Activated CD8-positive, alpha-beta memory T cell treated with anti-CD3 and anti-CD28 coated beads for 24 hours (primary cell): ENCODE results near the gene GNB1.
A peak's percentile ranks its signal among the peaks of the same experiment; 100 is the strongest.
"Not testable (repeated sequence)": the region's sequence is repeated elsewhere in the genome, so short reads cannot be mapped to it uniquely, and the experiment has no call there.

Experiments used
- DNase-seq: peaks from one replicate; pipeline ENCODE4 v3.0.0-alpha.2; 2020

The GNB1 gene

DNA sequence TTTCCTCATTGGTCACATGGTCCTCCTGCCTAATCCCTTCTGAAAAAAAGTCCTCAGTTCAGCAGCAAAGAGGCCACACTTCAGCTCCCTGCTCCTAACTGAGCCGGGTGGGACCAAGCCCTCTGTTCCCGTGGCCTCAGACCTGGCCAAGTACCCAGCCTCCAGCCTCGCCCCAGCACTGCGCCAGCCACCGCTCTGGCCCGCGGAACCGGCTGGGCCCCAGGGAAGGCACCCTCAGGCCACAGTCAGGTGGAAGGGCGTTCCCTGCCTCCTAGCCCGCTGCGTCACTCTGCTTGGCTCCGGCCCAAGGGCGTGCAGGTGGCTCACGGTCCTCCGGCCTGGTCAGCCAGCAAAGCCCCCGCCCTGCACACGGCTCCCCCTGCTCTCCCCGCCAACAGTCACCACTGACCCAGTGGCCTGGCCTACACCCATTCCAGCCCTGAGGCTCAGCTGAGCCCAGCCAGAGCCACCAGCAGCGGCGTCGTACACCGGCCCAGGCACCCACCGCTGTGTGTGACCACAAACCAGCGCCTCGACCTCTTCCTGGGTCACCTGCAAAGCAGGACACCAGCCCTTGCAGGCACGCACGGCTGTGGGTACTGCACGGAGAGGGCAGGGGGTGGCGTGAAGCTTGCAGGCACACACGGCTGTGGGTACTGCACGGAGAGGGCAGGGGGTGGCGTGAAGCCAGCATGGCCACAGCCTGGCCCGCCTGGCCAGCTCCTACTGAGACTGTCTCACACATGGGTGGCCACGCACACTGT, 132.0 kb downstream of the GNB1 start:
- no peak for DNase-seq

- no peak for DNase-seq
These were observed 132.7 kb downstream of the GNB1 start for GRCh38 chr1:1758059-1758621.

- no peak for DNase-seq
These were observed 133.3 kb downstream of the GNB1 start for GRCh38 chr1:1757422-1758058.

- DNase-seq = no peak
These were observed 134.0 kb downstream of the GNB1 start for GRCh38 chr1:1756661-1757421.

DNA sequence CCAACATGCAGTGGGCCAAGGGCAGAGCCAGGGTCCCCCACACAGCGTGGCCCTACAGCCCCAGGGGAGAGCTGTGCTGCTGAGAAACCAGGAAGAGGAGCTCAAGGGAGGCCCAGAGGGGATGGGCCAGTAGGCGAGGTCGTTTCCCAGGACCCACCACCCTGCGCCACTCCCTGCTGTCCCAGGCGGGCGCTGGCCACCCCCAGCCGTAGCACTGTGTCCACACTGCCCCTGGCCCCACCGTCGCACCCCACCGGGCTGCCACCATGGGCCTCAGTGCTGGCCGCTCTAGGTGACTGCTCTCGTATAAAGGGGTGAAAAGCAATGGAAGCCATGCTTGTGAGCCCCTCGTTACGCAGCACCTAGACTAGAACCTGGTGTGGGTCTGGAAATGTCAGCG, 135.0 kb downstream of the GNB1 start:
- no peak for DNase-seq

GRCh38 chr1:1755426-1755825, 135.5 kb downstream of the GNB1 start:
- no peak for DNase-seq

DNA sequence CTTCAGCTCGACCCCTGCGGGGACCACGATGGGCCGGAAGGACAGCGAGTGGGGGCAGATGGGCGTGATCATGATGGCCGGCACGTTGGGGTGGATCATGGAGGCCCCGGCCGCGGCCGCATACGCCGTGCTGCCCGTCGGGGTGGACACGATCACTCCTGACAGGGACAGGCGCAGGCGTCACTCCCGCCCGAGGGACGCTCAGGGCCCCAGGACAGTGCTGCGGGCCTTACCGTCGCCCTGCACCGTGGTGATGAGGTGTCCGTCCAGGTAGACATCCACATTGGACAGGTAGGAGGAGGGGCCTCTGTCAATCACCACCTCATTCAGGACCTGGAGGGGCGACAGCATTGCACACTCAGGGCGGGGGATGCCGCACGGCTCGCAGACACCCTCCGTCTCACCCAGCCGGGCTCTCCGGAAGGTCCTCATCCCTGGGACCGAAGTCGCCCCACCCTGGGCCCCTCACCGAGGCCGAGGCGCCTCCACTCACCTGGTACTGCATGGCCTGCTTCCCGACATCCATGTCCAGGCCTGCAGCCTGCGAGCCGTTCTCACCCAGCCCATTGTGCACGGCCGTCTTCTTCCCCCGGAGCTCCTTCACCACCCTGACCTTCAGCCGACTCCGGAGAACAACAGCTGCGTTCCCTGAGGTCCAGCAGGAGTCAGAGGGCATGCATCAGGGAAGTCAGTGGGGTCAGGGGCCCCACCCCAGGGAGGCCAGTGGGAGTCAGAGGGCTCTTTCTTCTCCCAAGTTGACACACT, 136.7 kb downstream of the GNB1 start:
- no peak for DNase-seq

- DNase-seq = no peak
These were observed 137.3 kb downstream of the GNB1 start for GRCh38 chr1:1753607-1754005.

DNA sequence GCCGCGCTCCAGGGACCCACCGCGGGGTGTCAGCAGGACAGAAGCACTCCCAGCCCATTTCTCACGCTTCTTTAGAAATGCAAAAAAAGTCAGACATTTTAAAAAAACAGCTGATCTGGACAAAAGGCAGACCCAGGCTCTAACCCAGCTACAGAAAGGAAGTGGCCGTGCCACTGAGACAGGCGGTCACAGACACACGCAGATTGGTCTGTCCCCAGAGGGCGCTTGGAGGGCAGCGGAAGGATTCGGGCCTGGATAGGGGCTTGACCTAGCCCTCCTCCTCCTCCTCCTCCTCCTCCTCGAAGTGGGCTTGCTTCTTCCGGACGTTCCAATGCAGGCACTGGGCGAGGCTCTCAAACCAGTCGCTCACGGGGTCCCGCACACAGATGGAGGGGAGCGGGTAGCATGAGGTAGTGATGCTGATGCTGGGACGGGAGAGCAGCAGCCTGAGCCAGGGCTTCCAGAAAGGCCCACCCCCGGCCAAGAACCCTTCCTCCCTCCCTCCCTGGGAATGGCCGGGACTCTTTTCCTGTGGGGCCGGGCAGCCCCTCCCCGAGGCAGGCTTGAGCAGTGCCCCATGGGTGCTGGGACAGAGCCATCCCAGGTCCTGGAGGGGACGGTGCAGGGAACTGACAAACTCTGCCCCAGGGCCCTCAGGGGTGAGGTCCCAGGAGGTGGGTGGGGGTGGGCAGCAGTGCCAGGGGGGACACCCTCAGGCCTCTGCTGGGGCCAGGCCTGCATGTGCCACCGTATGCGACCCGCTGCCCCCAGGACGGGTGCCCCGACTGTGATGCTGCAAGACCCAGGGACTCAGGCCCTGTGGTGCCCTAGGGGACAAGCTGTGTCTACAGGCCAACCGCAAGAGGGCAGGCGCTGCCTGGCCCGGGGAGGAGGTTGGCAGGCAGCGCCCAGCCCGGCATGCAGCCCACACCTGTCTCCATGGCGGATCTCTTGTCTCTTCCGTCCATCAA, 138.0 kb downstream of the GNB1 start:
- DNase-seq = no peak

DNA sequence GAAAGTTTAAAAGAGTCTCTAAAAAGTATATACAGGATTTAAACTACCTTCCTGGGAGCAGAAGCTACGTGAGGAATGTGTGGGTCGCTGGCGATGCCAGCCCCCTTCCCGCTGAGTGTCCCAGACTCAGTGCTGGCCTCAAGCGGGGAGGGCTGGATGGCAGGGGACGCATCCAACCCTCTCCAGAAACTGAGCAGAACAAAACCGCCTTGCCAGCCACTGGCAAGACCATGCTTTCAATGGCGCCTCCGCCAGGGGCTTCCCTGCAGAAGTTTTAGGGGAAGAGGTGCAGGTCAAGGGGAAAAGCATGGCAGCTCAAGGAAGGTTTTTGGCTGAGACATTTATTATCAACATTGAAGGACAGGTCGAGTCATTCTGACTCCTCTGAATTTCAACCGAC, 138.7 kb downstream of the GNB1 start:
- DNase-seq = no peak

GRCh38 chr1:1749941-1750340, 140.9 kb downstream of the GNB1 start:
- not testable (repeated sequence) for DNase-seq

DNA sequence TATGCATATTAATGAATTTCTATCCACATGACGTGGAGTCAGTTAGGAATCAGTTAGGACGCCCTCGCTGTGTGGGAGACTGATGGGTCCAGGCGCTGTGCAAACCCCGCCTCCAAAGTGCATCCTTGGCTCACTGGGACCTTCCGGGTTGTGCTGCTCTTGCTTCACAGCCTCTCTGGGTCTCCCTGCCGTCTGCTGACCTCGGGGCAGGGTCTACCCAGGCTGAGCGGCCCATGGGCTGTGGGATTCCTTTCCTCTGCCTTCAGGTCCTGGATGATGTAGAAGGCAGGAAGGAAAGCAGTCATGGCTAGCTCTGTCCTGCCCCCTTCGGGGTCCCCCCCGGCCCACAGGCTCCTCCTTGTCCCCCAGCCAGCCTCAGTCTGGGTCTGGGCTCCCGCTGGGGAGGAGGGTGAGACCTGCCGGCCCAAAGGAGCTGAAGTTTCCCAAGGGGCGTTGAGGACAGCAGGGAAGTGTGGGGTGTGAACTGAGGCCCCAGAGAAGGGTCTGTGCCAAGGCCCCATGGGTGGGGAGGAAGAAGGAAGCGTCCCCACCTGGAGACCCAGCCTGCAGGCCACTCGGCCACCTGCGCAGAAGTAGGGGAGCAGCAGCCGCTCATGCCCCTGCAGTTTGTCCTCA, 142.1 kb downstream of the GNB1 start:
- no peak for DNase-seq

- not testable (repeated sequence) for DNase-seq
These were observed 144.3 kb downstream of the GNB1 start for GRCh38 chr1:1746566-1746909.

DNA sequence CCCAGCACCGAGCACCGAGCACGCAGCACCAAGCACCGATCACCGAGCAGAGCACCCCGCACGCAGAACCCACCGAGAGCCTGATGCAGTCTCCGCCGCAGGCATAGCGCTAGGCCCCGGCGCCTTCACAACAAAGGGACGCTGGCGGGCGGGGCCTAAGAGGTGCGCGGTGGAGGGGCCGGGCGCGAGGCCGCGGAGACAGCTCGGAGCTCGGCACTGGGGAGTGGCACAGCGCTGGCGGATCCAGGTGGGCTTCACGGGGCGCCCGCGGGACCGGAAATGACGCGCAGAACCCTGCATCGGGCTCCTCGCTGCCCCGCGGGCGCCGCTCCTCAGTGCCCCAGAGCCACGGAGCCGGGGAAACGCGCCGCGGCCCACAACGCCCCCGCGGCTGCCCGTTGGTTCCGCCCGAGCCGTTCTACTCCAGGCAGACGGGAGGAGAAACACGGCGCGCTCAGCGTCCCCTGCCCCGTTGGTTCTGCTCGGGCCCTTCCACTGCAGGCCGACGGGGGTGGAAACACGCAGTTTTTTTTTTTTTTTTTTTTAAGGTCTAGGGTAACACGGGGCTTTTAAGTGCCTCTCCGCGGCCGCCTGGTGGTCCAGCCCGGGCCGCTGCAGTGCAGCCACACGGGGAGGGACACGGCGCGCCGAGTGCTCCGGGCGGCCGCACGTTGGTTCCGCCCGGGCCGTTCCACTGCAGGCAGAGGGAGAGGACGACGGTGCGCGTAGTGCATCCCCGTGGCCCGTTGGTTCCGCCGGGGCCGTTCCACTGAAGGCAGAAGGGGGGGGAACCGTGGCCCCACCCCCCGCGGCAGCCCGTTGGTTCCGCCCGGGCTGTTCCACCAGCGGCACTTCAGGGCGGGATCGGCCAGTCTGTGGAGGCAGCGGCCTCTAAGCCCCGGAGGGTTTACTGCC, 145.0 kb downstream of the GNB1 start:
- peak; percentile 90 for DNase-seq

DNA sequence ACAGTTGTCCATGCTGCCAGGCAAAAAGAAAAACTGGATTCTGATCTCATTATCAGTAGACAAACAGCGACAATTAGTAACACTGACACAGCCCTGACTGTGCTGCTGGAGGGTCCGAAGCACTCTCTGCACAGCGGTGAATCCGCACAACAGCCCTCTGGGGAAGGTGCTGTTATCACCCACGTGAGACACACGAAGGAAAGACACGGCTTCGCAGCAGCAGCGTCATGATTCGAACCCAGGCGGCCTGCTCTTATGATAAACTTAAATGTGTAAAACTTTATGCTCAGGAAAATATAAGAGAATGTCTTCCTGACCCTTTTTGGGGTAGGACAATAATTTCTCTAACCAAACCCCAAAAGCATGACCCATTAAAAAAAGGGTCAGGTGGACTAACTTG, 148.4 kb downstream of the GNB1 start:
- not testable (repeated sequence) for DNase-seq

GRCh38 chr1:1741013-1741412, 149.9 kb downstream of the GNB1 start:
- DNase-seq = not testable (repeated sequence)

- not testable (repeated sequence) for DNase-seq
These were observed 152.0 kb downstream of the GNB1 start for GRCh38 chr1:1738799-1739337.

GRCh38 chr1:1737675-1738590, 153.0 kb downstream of the GNB1 start:
- DNase-seq = not testable (repeated sequence)
